DND-41 (cell line): ENCODE measurements around the gene P4HB.
A peak's percentile ranks its signal among the peaks of the same experiment; 100 is the strongest.

Experiments used
- EZH2 ChIP-seq: IDR thresholded peaks from 3 replicates; pipeline ENCODE4 v1.6.1; 2012; ENCODE audit warnings: borderline replicate concordance, low read depth, mild to moderate bottlenecking, moderate library complexity, low read length, inconsistent platforms; ENCODE audit not compliant: severe bottlenecking
- TF ChIP-seq, protein P1 (sequence below): IDR thresholded peaks from 2 replicates; pipeline ENCODE4 v1.5.1; 2012; ENCODE audit warnings: borderline replicate concordance, low read length, moderate library complexity, mild to moderate bottlenecking; ENCODE audit not compliant: poor library complexity, severe bottlenecking; ENCODE audit errors: extremely low read depth

DNA sequence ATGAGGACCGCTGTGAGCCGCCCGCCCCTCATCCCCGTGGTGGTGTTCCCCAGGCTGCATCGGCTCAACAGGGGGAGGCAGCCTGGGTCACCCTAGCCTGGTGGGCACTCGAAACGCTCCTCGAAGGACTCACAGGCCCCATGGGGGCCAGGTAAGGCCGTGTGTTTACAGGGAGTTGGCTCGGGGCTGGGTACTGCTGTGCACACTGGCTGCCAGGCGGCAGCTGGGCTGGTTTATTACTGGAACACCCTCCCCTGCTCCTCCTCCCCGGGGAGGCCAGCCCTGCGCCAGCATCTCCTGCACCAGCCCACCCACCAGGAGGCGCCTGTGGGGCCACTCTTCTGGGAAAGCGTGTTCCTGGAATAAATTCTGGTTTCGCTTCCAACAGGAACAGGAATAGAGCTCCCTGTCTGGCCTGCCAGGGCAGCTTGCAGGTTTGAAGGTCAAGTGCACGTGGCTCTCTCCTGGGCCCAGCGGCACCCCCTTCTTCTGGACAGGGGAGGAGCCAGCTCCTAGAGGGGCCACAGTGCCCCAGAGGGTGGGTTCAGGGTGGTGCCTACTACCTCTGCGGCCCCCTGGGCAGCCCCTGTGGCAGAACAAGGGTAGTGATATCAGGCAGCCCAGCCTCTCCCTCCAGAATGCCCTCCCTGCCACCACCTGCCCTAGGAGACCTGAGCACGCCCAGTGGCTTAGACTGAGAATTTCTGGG, 38.6 kb downstream of the P4HB start:
- TF ChIP-seq, protein P1, sequence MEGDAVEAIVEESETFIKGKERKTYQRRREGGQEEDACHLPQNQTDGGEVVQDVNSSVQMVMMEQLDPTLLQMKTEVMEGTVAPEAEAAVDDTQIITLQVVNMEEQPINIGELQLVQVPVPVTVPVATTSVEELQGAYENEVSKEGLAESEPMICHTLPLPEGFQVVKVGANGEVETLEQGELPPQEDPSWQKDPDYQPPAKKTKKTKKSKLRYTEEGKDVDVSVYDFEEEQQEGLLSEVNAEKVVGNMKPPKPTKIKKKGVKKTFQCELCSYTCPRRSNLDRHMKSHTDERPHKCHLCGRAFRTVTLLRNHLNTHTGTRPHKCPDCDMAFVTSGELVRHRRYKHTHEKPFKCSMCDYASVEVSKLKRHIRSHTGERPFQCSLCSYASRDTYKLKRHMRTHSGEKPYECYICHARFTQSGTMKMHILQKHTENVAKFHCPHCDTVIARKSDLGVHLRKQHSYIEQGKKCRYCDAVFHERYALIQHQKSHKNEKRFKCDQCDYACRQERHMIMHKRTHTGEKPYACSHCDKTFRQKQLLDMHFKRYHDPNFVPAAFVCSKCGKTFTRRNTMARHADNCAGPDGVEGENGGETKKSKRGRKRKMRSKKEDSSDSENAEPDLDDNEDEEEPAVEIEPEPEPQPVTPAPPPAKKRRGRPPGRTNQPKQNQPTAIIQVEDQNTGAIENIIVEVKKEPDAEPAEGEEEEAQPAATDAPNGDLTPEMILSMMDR = peak; percentile 74
- no peak for TF ChIP-seq EZH2
